ENCODE data around the gene MAP7D1. TPM values are rescaled to one million over a fixed set of nuclear protein-coding genes. Genes with fewer than 3 reads are reported as not detected.

MAP7D1 gene
- total and polyA plus RNA-seq, 2 donors (not counting 1 experiment from before 2014, with no cell fraction given) = 70.6 to 78.4 TPM

DNA sequence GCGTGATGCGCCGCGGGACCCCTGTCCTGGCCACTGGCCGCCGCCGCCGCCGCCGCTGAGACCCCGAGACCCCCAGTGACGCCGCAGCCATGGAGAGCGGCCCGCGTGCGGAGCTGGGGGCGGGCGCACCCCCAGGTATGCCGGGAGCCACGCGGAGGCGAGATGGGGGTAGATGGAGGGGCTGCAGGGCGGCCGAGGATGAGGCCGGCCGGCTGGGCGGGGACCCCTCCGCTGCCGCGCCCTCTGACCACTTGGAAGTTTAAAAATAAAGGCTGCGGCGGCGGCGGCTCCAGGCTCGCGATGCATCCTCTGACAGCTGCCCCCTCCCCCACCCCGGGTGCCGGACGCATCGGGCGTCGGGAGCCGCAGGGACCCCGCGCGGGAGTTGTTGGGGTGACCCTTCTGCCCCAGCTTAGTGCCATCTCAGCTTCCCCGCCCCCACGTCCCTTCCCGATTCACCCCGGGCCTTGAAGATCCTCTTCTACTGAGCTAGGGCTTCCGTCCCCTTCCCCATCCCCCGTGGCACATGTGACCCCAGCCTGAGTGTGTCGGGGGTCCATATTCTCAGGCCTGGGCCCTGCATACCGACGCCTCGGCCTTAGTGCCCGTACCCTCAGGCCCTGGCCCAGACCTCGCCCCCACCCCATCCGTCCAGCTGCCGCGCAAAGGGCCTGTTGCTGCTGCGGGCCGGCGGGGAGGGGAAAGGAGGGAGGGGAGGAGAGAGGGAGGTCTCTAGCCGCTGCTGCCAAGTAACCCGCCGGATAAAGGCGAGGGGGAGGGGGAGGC is 562 bp downstream of the MAP7D1 start:
- DNase-seq (ENCODE audit: low read depth in 2 of 2) = peak; percentile 59 to 70
- Histone ChIP-seq H3K4me1 (ENCODE audit: control insufficient read depth, extremely low read depth, insufficient read depth, low read length) (peaks cover 22% of the 10 kb centered on the region), H2AFZ (ENCODE audit: low read length) (no peak overlapping the region), H3K9ac (ENCODE audit: insufficient read depth, low read length) (peak overlapping the region; percentile 91), H3K4me3 (replicated peaks in 1 of 4; ENCODE audit: control extremely low read depth in 1 of 4, insufficient read depth in 1 of 4, low read depth in 3 of 4, low read length in 4 of 4) (peak overlapping the region; percentile 84 to 93 (median 88)), H3K27me3 (ENCODE audit: control insufficient read depth, insufficient read depth, low read length) (no peaks in the 10 kb centered on the region), H3K36me3 (ENCODE audit: control insufficient read depth, insufficient read depth, low read length) (peaks cover 11% of the 10 kb centered on the region), H4K20me1 (ENCODE audit: control insufficient read depth, extremely low read depth, insufficient read depth, low read length) (peaks cover 2% of the 10 kb centered on the region), H3K4me2 (ENCODE audit: extremely low read depth, insufficient read depth, low read length) (no peak overlapping the region), H3K9me3 (ENCODE audit: control insufficient read depth, insufficient read depth, low read depth, low read length) (no peaks in the 10 kb centered on the region), H3K79me2 (ENCODE audit: control insufficient read depth, insufficient read depth, low read length) (peaks cover 55% of the 10 kb centered on the region), H3K27ac (ENCODE audit: insufficient read depth, low read length) (peak overlapping the region; percentile 96)
- TF ChIP-seq EZH2 (IDR thresholded peaks at IDR 0.05; ENCODE audit: low read length, missing control alignments) = no peak
- TF ChIP-seq, protein P1, sequence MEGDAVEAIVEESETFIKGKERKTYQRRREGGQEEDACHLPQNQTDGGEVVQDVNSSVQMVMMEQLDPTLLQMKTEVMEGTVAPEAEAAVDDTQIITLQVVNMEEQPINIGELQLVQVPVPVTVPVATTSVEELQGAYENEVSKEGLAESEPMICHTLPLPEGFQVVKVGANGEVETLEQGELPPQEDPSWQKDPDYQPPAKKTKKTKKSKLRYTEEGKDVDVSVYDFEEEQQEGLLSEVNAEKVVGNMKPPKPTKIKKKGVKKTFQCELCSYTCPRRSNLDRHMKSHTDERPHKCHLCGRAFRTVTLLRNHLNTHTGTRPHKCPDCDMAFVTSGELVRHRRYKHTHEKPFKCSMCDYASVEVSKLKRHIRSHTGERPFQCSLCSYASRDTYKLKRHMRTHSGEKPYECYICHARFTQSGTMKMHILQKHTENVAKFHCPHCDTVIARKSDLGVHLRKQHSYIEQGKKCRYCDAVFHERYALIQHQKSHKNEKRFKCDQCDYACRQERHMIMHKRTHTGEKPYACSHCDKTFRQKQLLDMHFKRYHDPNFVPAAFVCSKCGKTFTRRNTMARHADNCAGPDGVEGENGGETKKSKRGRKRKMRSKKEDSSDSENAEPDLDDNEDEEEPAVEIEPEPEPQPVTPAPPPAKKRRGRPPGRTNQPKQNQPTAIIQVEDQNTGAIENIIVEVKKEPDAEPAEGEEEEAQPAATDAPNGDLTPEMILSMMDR (conservative IDR thresholded peaks at IDR 0.05 in 1 of 2, IDR thresholded peaks at IDR 0.05 in 1 of 2; ENCODE audit: low read depth in 1 of 2, low read length in 2 of 2) = no peak

DNA sequence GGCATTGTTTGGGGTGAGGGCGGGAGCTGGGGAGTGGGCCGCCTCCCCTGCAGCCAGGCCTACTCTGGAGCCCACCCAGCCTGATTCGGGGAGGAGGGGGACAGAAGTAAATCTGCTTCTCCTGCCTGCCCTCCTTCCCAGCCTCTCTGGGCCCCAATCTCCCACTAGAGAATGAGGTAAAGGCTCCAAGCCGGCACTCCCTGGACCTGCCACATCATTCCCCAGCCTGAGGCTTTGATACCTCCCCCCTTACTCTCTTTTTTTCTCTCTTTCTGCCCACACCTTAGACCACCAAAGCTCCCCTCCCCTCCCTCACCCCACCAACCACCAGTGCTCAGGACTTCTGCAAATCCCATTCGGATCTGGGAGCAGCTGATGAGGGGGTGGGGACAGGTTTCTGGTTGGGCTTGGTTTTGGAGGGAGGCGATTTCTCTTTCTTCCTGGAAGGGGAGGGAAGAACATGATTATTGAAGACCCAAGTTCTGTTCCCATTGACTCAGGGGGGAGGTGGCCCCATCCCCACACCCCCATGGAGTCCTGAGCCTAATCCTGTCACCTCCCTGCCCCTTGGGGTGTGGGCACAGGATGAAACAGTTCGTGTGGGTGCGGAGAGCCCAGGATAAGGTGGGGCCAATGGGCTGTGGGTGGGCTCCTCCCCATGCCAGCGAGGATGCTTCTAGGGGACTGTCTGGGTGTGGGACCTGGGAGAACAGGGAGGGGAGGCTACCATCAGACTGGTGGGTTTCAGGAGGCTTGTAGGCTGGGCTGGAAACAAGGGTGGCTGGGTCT is 1.3 kb downstream of the MAP7D1 start:
- Histone ChIP-seq H2AFZ (ENCODE audit: low read length) (no peak overlapping the region), H3K4me1 (ENCODE audit: control insufficient read depth, extremely low read depth, insufficient read depth, low read length) (peaks cover 20% of the 10 kb centered on the region), H3K79me2 (ENCODE audit: control insufficient read depth, insufficient read depth, low read length) (peaks cover 63% of the 10 kb centered on the region), H4K20me1 (ENCODE audit: control insufficient read depth, extremely low read depth, insufficient read depth, low read length) (peaks cover 2% of the 10 kb centered on the region), H3K9me3 (ENCODE audit: control insufficient read depth, insufficient read depth, low read depth, low read length) (no peaks in the 10 kb centered on the region), H3K4me3 (replicated peaks in 1 of 4; ENCODE audit: control extremely low read depth in 1 of 4, insufficient read depth in 1 of 4, low read depth in 3 of 4, low read length in 4 of 4) (peak overlapping the region; percentile 84 to 93 (median 88)), H3K4me2 (ENCODE audit: extremely low read depth, insufficient read depth, low read length) (peak overlapping the region; percentile 95), H3K27me3 (ENCODE audit: control insufficient read depth, insufficient read depth, low read length) (no peaks in the 10 kb centered on the region), H3K27ac (ENCODE audit: insufficient read depth, low read length) (peak overlapping the region; percentile 96), H3K36me3 (ENCODE audit: control insufficient read depth, insufficient read depth, low read length) (peaks cover 14% of the 10 kb centered on the region), H3K9ac (ENCODE audit: insufficient read depth, low read length) (peak overlapping the region; percentile 91)
- peak; percentile 25 to 59 for DNase-seq (ENCODE audit: low read depth in 2 of 2)
- TF ChIP-seq EZH2 (IDR thresholded peaks at IDR 0.05; ENCODE audit: low read length, missing control alignments) = no peak
- TF ChIP-seq, protein P1 (conservative IDR thresholded peaks at IDR 0.05 in 1 of 2, IDR thresholded peaks at IDR 0.05 in 1 of 2; ENCODE audit: low read depth in 1 of 2, low read length in 2 of 2) = no peak
